ENCODE measurements around the gene CAMSAP2. TPM values are rescaled to one million over a fixed set of nuclear protein-coding genes. Genes with fewer than 3 reads are reported as not detected.

CAMSAP2 gene
- total and polyA plus RNA-seq, 5 donors = 6.9 to 39.5 (median 36.0) TPM

Other genes with a start within 250 kb of the CAMSAP2 start
- under 1 TPM; 0.08 to 0.37 (median 0.19) TPM for gene KIF14, start 118.1 kb upstream of the CAMSAP2 start, total RNA-seq
- gene KIF14, start 118.1 kb upstream of the CAMSAP2 start, polyA plus RNA-seq = 0.02 TPM
- 10 to 100 TPM; 11.0 to 14.9 (median 12.8) TPM for gene DDX59, start 69.0 kb upstream of the CAMSAP2 start, total RNA-seq
- 17.1 TPM for gene DDX59, start 69.0 kb upstream of the CAMSAP2 start, polyA plus RNA-seq
- not detected for gene GPR25, start 134.1 kb downstream of the CAMSAP2 start, total RNA-seq
- not detected for gene GPR25, start 134.1 kb downstream of the CAMSAP2 start, polyA plus RNA-seq
- not detected for gene INAVA, start 156.0 kb downstream of the CAMSAP2 start, total RNA-seq
- not detected for gene INAVA, start 156.0 kb downstream of the CAMSAP2 start, polyA plus RNA-seq